NCI-H1436 treated with DMSO at 0.1 percent for 48 hours (cell line): ENCODE data around the gene OSBPL2.

Source experiments
- DNase-seq: peaks from one replicate; lab custom pipeline; 2025; lab: John Stamatoyannopoulos, UW

OSBPL2 gene

DNA sequence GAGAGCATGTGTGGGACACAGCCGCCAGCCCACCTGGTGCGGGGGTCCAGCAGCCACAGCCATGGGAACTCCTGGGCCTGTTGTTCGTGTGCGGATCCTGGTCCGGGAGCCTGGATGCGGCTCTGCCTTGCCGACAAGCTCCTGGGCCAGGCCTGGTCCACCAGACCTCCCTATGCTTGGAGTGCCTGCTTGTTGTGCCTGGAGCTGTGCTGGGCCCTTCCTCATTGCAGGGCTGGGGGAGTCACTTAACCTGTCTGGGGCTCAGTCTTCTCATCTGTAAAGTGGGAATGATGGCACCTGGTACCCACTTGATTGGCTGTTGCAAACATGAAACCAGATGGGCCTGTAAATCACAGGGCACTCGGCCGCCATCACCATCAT, 2.6 kb upstream of the OSBPL2 start:
- DNase-seq: no peak

- DNase-seq: no peak
These were observed 2.1 kb upstream of the OSBPL2 start for GRCh38 chr20:62236200-62236599.

GRCh38 chr20:62236766-62237513, 1.4 kb upstream of the OSBPL2 start:
- no peak for DNase-seq

DNA sequence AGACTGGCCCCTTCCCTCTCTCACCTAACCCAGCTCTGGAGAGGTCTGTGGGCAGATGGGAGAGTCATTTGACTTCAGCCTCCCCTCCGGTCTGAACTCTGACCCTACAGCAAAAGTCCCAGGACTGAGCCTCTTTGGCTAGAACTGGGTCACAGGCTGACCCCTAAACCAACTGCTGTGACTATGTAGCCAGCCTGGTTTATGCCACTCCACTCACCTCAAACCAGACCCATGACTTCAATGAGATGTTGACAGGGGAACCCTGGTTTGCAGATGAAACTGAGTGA, 864 bp upstream of the OSBPL2 start:
- DNase-seq: no peak

GRCh38 chr20:62238569-62239277, 402 bp downstream of the OSBPL2 start:
- no peak for DNase-seq

- DNase-seq: no peak
These were observed 1.1 kb downstream of the OSBPL2 start for GRCh38 chr20:62239278-62239879.

GRCh38 chr20:62240020-62240685, 1.8 kb downstream of the OSBPL2 start:
- DNase-seq: no peak

GRCh38 chr20:62241506-62241905, 3.2 kb downstream of the OSBPL2 start:
- DNase-seq: no peak

DNA sequence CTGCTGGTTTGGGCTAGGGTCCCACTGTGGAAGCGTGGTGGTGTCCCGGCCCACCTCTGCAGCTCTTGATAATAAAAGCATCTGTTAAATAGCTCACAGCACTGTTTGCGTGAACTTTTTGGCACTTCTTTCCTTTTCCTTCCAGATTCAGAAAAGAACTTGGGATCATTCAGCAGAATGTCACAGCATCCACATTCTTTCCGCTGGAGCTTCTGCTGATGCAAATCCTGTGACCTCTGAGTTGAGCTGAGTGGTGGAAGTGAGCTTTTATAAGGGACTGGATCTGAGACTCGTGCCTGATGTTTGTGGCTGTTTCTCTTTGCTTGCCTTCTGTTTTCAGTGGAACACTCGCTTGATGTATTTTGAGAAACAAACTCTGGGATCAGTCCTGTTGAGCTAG, 3.9 kb downstream of the OSBPL2 start:
- no peak for DNase-seq

DNA sequence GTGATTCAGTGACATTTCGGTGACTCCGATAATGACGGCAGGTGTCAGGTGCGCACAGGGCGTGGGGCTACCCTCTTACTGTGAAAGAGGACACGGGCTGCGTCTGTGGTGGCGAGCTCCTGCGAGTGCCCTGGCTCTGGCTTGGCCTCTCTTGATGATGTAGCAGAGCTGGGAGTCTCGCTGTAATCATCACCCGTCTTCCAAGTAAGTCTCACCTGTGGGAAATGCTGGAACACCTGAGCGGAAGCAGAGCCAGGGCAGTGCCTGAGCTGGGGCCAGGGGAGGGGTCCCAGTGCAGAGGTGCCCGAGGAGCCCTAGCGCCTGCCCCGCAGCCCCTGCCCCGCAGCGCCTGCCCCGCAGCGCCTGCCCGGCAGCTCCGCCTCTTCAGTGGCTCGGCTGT, 4.8 kb downstream of the OSBPL2 start:
- no peak for DNase-seq

DNA sequence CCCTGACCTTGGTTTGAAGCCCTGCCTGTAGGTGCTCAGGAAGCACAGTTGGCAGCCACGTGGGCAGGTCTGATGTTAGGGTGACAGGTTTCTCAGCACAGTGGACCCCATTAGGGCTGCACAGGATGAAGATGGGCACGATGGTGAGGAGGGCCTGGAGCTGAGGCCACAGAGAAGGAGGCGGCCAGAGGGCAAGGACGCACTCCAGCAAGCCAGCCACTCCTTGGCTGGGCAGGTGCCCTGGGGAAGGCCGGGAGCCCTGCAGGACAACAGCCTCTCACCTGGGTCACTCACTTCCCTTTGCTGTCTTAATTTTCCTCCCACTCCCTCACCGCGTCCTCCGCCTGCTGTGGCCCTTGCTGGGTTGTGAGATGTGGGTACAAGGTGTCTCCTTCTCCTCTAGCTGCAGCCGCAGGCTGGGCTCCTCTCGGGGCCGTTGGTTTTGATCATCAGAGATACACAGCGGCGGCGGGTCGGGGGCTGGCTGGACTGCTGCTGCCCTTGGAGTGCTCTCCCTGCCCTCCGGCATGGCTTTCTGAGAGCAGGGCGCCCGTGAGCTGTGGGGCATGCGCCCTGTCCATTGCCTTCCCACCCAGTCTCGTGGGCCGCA, 5.7 kb downstream of the OSBPL2 start:
- DNase-seq: no peak

- DNase-seq: no peak
These were observed 6.4 kb downstream of the OSBPL2 start for GRCh38 chr20:62244644-62245108.

GRCh38 chr20:62245911-62246280, 7.6 kb downstream of the OSBPL2 start:
- no peak for DNase-seq

GRCh38 chr20:62246431-62246830, 8.1 kb downstream of the OSBPL2 start:
- DNase-seq: no peak

DNA sequence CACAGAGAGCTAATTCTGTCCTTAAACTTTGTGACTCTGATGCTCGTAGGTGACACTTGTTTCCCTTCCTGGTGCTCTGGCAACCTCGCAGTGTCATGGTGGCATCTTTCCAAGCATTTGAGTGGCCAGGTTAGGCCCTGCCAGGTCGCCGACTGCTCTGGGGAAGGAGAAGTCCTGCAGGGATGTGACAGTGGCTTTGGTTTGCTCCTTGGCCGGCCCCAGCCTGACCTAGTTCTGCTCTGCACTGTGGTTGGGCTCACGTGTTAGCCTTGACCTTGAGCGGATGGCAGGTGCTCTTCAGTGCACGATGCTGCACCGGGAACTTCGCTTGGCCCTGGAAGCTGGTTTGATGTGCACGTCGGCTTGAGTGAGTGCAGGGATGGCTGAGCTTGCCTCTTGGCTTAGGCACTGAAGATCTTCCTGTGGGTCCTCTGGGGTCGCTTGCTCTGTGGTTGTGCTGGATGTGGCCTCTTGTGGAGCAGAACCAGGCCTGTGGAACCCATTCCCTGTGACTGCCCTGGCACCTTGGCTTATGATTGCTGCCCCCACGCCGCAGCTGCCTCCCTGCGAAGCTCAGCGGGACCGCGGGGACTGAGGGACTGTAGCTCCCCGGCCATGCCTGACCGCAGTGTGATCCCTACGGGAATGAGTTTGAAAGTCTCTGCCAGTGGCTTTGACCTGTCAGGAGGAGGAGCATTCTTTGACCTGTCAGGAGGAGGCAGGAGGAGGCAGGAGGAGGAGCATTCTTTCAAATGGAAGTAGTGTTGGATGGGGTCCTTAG, 8.7 kb downstream of the OSBPL2 start:
- DNase-seq: no peak

- no peak for DNase-seq
These were observed 10.7 kb downstream of the OSBPL2 start for GRCh38 chr20:62248890-62249560.

- no peak for DNase-seq
These were observed 14.1 kb downstream of the OSBPL2 start for GRCh38 chr20:62252342-62252966.

DNA sequence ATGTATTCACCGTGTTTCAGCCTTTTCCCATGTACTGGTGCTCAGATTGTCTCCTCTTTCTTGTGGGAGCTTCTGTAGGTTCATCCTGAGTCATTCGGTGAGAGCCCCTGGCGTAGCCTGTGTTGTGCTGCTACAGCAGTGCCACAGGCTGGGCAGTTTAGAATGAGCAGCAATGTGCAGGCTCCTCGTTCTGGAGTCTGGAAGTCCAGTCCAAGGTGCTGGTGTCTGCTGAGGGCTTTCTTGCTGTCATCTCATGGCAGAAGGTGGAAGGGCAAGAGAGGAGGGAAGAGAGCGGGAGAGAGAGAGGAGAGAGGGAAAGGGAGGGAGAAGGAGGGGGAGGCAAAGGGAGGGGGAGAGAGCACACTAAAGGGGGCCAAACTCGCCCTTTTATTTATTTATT, 15.1 kb downstream of the OSBPL2 start:
- DNase-seq: no peak

- no peak for DNase-seq
These were observed 15.9 kb downstream of the OSBPL2 start for GRCh38 chr20:62254021-62254724.

- DNase-seq: no peak
These were observed 17.7 kb downstream of the OSBPL2 start for GRCh38 chr20:62255976-62256375.
